OCI-LY7 (cell line): ENCODE measurements around the gene PTPRM.

Experiments used
- CTCF ChIP-seq: fragments of 200-600 bp; sonication (generic); conservative IDR thresholded peaks from 2 replicates; pipeline ENCODE4 v1.5.1; 2014; ENCODE audit warnings: mild to moderate bottlenecking, antibody characterized with exemption, low read length, moderate library complexity, mixed read lengths
- EZH2phosphoT487 ChIP-seq: fragments of 200-600 bp; sonication (generic); IDR thresholded peaks from 2 replicates; pipeline ENCODE4 v1.6.1; 2018; ENCODE audit warnings: low read depth, borderline replicate concordance, mild to moderate bottlenecking, mixed run types, antibody characterized with exemption, low read length, moderate library complexity, mixed read lengths

GRCh38 chr18:7807936-7808453 lies 240.9 kb downstream of the PTPRM start:
- TF ChIP-seq CTCF (no peak), EZH2phosphoT487 (no peak)
